SKM-1 treated with dmso at 0.1 percent for 144 hours (cell line): ENCODE results near the gene NR1H2.
"Not testable (repeated sequence)": the region's sequence is repeated elsewhere in the genome, so short reads cannot be mapped to it uniquely, and the experiment has no call there.

ENCODE experiments used
- DNase-seq: peaks from one replicate; lab custom pipeline; 2025; ENCODE audit not compliant: unreplicated experiment; lab: John Stamatoyannopoulos, UW

NR1H2 gene

GRCh38 chr19:50376166-50377050 is at the start of gene NR1H2:
TSS of gene NR1H2 (plus strand) at chr19:50376457. CDS start at chr19:50377606, 1,149 bp downstream.
- peak; percentile 81 for DNase-seq

GRCh38 chr19:50327013-50327412 is 49.2 kb upstream of the NR1H2 start:
- DNase-seq: no peak

- DNase-seq: no peak
These were observed 48.6 kb upstream of the NR1H2 start for GRCh38 chr19:50327461-50328223.

- no peak for DNase-seq
These were observed 47.9 kb upstream of the NR1H2 start for GRCh38 chr19:50328224-50328872.

- no peak for DNase-seq
These were observed 47.4 kb upstream of the NR1H2 start for GRCh38 chr19:50328873-50329145.

- peak; percentile 95 for DNase-seq
These were observed 46.9 kb upstream of the NR1H2 start, which contains the start of gene KCNC3 for GRCh38 chr19:50329146-50329925. TSS of gene KCNC3 (minus strand) at chr19:50329377. CDS start at chr19:50329082, 295 bp downstream.

- DNase-seq: not testable (repeated sequence)
These were observed 46.3 kb upstream of the NR1H2 start for GRCh38 chr19:50329926-50330294.

GRCh38 chr19:50330365-50331078 is 45.7 kb upstream of the NR1H2 start:
- no peak for DNase-seq

- DNase-seq: no peak
These were observed 44.9 kb upstream of the NR1H2 start for GRCh38 chr19:50331221-50331993.

GRCh38 chr19:50331994-50332243 is 44.3 kb upstream of the NR1H2 start:
- DNase-seq: no peak

- no peak for DNase-seq
These were observed 43.8 kb upstream of the NR1H2 start for GRCh38 chr19:50332244-50333038.

- peak; percentile 66 for DNase-seq
These were observed 43.0 kb upstream of the NR1H2 start for GRCh38 chr19:50333235-50333736.

- no peak for DNase-seq
These were observed 42.3 kb upstream of the NR1H2 start for GRCh38 chr19:50333737-50334617.

GRCh38 chr19:50334741-50335421 is 41.4 kb upstream of the NR1H2 start:
- DNase-seq: no peak

GRCh38 chr19:50337031-50337430 is 39.2 kb upstream of the NR1H2 start:
- not testable (repeated sequence) for DNase-seq

GRCh38 chr19:50340331-50340730 is 35.9 kb upstream of the NR1H2 start:
- no peak for DNase-seq

GRCh38 chr19:50341091-50341564 is 35.1 kb upstream of the NR1H2 start:
- DNase-seq: peak; percentile 85
